Adrenal gland (tissue), 5 donors: ENCODE data around the gene NDUFB8.

Source experiments
- POLR2A ChIP-seq, 2 donors: fragments of 450-650 bp; IDR thresholded peaks; one replicate each; pipeline ENCODE4 v1.6.1; 2017; ENCODE audit warnings: antibody characterized with exemption in 2 of 2, mild to moderate bottlenecking in 2 of 2, moderate library complexity in 1 of 2
- TF ChIP-seq, protein P1 (sequence below), 6 experiments: fragments of 450-650 bp in 4 of 6; fragments of 200-600 bp in 2 of 6; sonication (generic) in 1 of 6; IDR thresholded peaks; 1 replicate in 5 of 6; 2 replicates in 1 of 6; pipeline versions ENCODE4 v1.5.1 to v1.8.0; 2016 to 2021; ENCODE audit warnings: antibody characterized with exemption in 6 of 6, mild to moderate bottlenecking in 2 of 6, moderate library complexity in 1 of 6
- donor health status: DM: no; HTN: no; CAD: no.

DNA sequence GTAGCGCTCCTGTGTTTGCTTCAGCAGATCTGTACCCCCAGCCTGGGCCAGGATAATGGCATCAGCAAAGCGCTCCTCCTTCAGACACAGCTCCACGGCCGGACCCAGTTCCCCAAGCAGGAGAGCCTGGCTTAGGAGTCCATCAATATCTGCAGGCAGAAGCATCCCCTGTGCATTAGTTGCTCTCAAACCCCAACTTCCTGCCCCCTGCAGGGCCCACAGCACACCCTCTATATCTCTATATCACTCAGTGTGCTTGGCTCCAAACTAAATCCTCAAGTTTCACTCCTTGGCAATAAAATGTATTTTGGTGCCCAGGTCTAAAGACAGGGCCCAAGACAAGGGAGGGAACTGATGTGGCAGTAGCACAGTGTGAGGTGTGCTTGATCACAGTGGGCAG is 31.6 kb downstream of the NDUFB8 start:
- no peak for TF ChIP-seq POLR2A (IDR thresholded peaks at IDR 0.05)
- TF ChIP-seq, protein P1, sequence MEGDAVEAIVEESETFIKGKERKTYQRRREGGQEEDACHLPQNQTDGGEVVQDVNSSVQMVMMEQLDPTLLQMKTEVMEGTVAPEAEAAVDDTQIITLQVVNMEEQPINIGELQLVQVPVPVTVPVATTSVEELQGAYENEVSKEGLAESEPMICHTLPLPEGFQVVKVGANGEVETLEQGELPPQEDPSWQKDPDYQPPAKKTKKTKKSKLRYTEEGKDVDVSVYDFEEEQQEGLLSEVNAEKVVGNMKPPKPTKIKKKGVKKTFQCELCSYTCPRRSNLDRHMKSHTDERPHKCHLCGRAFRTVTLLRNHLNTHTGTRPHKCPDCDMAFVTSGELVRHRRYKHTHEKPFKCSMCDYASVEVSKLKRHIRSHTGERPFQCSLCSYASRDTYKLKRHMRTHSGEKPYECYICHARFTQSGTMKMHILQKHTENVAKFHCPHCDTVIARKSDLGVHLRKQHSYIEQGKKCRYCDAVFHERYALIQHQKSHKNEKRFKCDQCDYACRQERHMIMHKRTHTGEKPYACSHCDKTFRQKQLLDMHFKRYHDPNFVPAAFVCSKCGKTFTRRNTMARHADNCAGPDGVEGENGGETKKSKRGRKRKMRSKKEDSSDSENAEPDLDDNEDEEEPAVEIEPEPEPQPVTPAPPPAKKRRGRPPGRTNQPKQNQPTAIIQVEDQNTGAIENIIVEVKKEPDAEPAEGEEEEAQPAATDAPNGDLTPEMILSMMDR (IDR thresholded peaks at IDR 0.05), result no peak
